Immature natural killer cell (primary cell): ENCODE measurements around the gene LARP7. TPM values are rescaled to one million over a fixed set of nuclear protein-coding genes. Genes with fewer than 3 reads are reported as not detected.
A peak's percentile ranks its signal among the peaks of the same experiment; 100 is the strongest.
"Not testable (repeated sequence)": the region's sequence is repeated elsewhere in the genome, so short reads cannot be mapped to it uniquely, and the experiment has no call there.

Experiments
- DNase-seq, 3 donors: peaks; one replicate each; pipeline ENCODE4 v3.0.0; 2022; ENCODE audit warnings: mixed read lengths in 1 of 3
- H3K27ac Mint-ChIP-seq, 6 donors: one replicate each; pipeline ENCODE4 v1.8.0; 2020; ENCODE audit warnings: mixed read lengths in 6 of 6, mild to moderate bottlenecking in 5 of 6, inconsistent platforms in 4 of 6, moderate library complexity in 3 of 6
- H3K27me3 Mint-ChIP-seq, 3 donors: one replicate each; pipeline ENCODE4 v1.8.0; 2020 to 2021; ENCODE audit warnings: low read depth in 3 of 3, mild to moderate bottlenecking in 3 of 3, mixed read lengths in 3 of 3, moderate library complexity in 3 of 3, inconsistent platforms in 1 of 3
- H3K36me3 Mint-ChIP-seq, 3 donors: one replicate each; pipeline ENCODE4 v1.8.0; 2020; ENCODE audit warnings: mixed read lengths in 3 of 3, inconsistent platforms in 2 of 3, mild to moderate bottlenecking in 2 of 3
- H3K4me1 Mint-ChIP-seq, 2 donors: one replicate each; pipeline ENCODE4 v1.8.0; 2020; ENCODE audit warnings: inconsistent platforms in 2 of 2, mild to moderate bottlenecking in 2 of 2, mixed read lengths in 2 of 2, moderate library complexity in 1 of 2
- H3K4me3 Mint-ChIP-seq, 5 donors: one replicate each; pipeline ENCODE4 v1.8.0; 2020; ENCODE audit warnings: mild to moderate bottlenecking in 5 of 5, mixed read lengths in 5 of 5, inconsistent platforms in 3 of 5, moderate library complexity in 3 of 5
- H3K9me3 Mint-ChIP-seq, 6 donors: one replicate each; pipeline ENCODE4 v1.8.0; 2020; ENCODE audit warnings: mild to moderate bottlenecking in 6 of 6, mixed read lengths in 6 of 6, inconsistent platforms in 4 of 6, moderate library complexity in 3 of 6
- polyA plus RNA-seq, 3 donors: library from polyadenylated mRNA; unstranded; fragments of 300-500 nt; fragmentation: Illumina TruSeq; gene quantifications; one replicate each; pipeline ENCODE4 v1.2.3, GENCODE V29; 2021

The LARP7 gene
- 10 to 100 TPM; 21.8 to 47.9 (median 29.2) TPM for polyA plus RNA-seq

DNA sequence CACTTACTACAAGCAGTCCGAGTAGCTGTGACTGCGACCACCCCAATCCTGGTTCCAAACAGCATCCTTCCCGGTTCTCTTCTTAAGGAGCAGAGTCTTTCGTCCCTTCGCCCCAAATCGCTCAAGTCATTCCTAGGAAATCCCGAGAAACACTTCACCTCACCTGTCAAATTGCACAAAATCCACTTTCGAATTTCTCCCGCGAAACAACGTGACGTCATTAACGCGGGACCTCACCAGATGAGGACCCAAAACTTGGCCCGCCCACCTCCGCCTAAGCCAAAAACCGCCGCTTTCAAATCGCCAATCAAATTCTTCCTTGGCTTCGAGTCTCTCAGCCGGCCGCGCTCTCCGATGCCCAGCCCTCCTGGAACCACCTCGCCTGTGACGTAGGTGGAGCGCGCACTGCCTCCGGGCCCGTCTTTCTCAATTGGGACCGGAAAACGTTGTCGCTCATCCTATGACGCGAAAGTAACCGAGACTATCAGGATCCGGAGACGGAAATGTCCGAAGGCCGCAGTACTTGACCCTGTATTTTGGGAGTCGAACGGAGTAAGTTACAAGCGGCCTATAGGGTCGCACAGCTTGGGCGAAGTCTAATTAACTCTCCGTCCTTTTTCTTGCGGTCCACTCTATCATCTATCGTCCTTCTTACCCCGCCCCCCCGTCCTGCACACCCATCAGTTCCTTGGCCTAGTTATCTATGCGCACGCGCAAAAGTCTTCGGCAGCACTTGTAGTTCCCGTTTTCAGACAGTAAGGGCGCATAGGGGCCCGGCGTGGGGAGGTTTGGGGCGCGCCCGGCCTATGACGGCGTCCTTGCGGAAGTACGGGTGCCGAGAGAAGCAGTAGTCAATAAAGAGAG lies at the start of gene LARP7, which contains the start of gene ZGRF1:
TSS of gene LARP7 (plus strand) at position 456 of the 864 bp plus-strand sequence. CDS start 7,527 bp downstream, outside the sequence.
TSS of gene ZGRF1 (minus strand) at position 222 of the 864 bp plus-strand sequence. CDS start 3,733 bp downstream, outside the sequence.
- Mint-ChIP-seq H3K36me3 (peaks cover 0 to 4% (median 4%) of the 10 kb centered on the region in 3 donors), H3K4me1 (peaks cover 14 to 20% of the 10 kb centered on the region in 2 donors), H3K9me3 (no peaks in the 10 kb centered on the region), H3K4me3 (peak within 1 kb of the TSS in 1 of 5 donors; percentile 44), H3K27me3 (no peaks in the 10 kb centered on the region), H3K27ac (peak within 1 kb of the TSS in 2 of 6 donors; percentile 50 to 78)
- DNase-seq: peak; percentile 98 to 99 (median 99)

DNA sequence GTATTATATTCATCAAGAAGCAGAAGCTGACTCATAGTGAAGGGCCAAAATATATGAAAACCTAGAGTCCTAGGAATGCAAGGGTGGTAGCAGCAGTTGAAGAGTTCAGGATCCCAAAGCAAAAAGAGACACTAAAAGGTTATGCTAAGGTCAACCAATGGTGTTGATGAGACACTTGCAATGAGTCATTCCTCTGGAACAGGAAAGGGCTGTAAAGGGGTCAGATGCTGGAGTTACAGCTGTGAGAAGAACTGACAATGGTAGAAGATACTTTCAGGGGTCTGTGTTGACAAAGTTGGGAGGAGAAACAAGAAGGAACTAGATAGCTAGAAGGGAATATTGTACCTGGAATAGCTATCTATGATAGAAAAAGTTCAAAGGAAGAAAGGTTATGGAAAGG lies 47.7 kb upstream of the LARP7 start:
- Mint-ChIP-seq H3K27ac (no peak overlapping the region), H3K36me3 (peaks cover 14 to 27% (median 14%) of the 10 kb centered on the region in 3 donors), H3K4me1 (no peaks in the 10 kb centered on the region), H3K4me3 (no peak overlapping the region), H3K27me3 (no peaks in the 10 kb centered on the region), H3K9me3 (peaks cover 0 to 3% (median 0%) of the 10 kb centered on the region in 6 donors)
- no peak for DNase-seq

DNA sequence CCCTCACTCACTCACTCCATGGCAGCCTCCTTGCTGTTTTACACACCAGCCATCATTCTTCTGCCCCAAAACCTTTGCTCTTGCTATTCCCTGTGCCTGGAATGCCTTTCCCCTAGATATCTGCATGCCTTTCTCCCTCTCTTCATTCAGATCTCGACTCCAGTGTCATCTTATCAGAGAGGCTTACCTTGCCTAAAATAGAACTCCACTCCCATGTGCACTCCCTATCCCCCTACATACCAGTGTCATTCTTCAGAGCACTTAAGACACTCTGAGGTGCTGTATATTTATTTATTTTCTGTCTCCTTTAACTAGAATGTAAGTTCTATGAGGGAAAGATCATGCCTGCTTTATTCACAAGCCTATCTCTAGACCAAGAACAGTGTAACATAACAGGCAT lies 45.4 kb upstream of the LARP7 start:
- no peaks in the 10 kb centered on the region for H3K4me1 Mint-ChIP-seq
- no peak overlapping the region for H3K4me3 Mint-ChIP-seq
- no peak for DNase-seq
- H3K27me3 Mint-ChIP-seq: no peaks in the 10 kb centered on the region
- no peak overlapping the region for H3K27ac Mint-ChIP-seq
- peaks cover 0 to 3% (median 0%) of the 10 kb centered on the region in 6 donors for H3K9me3 Mint-ChIP-seq
- H3K36me3 Mint-ChIP-seq: peaks cover 16 to 23% (median 19%) of the 10 kb centered on the region in 3 donors

DNA sequence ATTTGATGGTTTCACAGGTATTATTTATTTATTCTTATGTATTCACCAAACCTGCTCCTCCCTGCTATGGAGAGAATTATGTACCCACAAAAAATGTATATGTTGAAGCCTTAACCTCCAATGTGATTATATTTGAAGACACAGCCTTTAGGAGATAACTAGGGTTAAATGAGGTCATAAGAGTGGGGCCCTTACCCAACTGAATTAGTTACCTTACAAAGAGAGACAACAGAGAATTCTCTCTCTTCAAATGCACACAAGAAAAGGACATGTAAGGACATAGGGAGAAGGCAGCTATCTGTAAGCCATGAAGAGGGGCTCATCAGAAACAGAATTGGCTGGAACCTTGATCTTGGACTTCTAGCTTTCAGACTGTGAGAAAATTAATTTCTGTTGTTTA lies 44.2 kb upstream of the LARP7 start:
- no peaks in the 10 kb centered on the region for H3K4me1 Mint-ChIP-seq
- DNase-seq: no peak
- H3K9me3 Mint-ChIP-seq: peaks cover 0 to 3% (median 0%) of the 10 kb centered on the region in 6 donors
- H3K27me3 Mint-ChIP-seq: no peaks in the 10 kb centered on the region
- H3K4me3 Mint-ChIP-seq: no peak overlapping the region
- H3K27ac Mint-ChIP-seq: no peak overlapping the region
- peaks cover 11 to 17% (median 14%) of the 10 kb centered on the region in 3 donors for H3K36me3 Mint-ChIP-seq

DNA sequence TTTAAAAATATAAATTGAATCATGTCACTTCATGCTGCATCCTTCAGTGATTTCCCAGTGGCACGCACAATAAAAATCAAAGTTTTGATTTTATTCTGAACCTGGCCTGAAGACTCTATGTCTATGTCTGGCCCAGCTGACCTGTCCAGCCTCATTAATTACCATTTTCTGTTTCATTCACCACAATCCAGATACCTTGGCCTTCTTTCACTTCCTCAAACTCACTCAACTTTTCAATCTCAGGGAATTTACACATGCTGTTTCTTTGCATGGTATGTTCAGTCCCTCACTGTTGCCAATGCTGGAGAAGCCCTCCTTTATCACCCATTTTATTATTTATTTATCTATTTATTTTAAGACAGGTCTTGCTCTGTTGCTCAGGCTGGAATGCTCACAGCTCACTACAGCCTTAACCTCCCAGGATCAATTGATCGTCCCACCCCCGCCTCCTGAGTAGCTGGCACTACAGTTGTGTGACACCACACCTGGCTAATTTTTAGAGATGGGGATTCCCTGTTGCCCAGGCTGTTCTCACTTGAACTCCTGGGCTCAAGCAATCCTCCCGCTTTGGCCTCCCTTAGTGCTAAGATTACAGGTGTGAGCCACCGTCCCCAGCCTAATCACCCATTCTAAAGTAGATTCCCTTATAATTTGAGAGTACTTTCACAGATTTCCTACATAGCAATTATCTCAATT lies 43.4 kb upstream of the LARP7 start:
- Mint-ChIP-seq H3K36me3 (peaks cover 11 to 17% (median 14%) of the 10 kb centered on the region in 3 donors), H3K27ac (no peak overlapping the region), H3K9me3 (peaks cover 0 to 3% (median 0%) of the 10 kb centered on the region in 6 donors), H3K4me1 (no peaks in the 10 kb centered on the region), H3K4me3 (no peak overlapping the region), H3K27me3 (no peaks in the 10 kb centered on the region)
- no peak for DNase-seq

DNA sequence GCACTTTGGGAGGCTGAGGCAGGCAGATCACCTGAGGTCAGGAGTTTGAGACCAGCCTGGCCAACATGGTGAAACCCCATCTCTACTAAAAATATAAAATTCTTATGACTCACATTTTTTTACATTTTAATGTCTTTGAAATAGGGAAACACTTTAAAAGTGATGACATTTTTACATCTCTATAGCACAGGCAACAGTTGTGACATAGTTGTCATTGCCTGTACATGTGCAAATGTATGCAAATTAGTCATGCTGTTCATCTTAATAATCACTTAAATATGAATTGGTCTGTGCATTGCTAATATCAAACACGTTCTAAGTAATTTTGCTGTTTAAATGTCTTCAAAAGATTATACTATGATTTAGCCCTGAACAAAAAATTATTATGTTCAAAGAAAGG lies 42.0 kb upstream of the LARP7 start:
- Mint-ChIP-seq H3K27me3 (no peaks in the 10 kb centered on the region), H3K36me3 (peaks cover 10 to 17% (median 11%) of the 10 kb centered on the region in 3 donors), H3K9me3 (peaks cover 0 to 3% (median 0%) of the 10 kb centered on the region in 6 donors), H3K4me3 (no peak overlapping the region), H3K4me1 (no peaks in the 10 kb centered on the region), H3K27ac (no peak overlapping the region)
- DNase-seq: no peak

DNA sequence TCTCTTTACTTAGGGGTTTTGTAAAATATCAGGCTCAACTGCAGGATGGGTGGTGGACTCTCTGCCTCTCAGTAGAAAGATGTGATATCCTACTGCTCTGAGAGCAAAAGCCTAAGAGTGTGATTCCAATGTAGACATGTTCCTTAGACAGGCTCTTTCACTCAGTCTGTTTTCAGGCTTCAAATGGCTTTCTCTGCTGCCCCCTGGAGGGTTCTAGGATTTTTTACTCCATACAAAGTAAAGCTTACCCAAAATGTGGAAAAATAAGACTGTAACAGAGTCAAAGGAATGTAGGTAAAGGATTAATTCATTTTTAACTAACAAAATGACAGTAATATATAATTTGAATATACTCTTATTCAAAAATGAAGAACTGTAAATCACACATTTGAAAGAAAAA lies 32.4 kb upstream of the LARP7 start:
- Mint-ChIP-seq H3K27ac (no peak overlapping the region), H3K9me3 (no peaks in the 10 kb centered on the region), H3K4me3 (no peak overlapping the region), H3K36me3 (peaks cover 0 to 3% (median 0%) of the 10 kb centered on the region in 3 donors), H3K27me3 (no peaks in the 10 kb centered on the region), H3K4me1 (no peaks in the 10 kb centered on the region)
- peak in 2 of 3 donors; percentile 21 to 36 for DNase-seq

DNA sequence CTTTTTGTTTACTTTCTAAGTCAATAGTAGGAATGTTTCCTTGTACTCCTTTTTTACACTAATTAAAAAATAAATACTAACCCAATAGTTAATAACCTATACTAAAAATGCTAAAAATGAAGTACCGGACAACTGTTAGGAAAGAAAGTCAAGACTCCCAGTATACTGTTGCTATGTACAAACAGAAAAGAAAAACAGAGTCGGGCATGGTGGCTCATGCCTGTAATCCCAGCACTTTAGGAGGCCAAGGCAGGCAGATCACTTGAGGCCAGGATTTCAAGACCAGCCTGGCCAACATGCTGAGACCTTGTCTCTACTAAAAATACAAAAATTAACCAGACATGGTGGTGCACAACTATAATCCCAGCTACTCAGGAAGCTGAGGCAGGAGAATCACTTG lies 24.1 kb upstream of the LARP7 start:
- H3K9me3 Mint-ChIP-seq, H3K4me3 Mint-ChIP-seq, H3K4me1 Mint-ChIP-seq, H3K36me3 Mint-ChIP-seq, DNase-seq, H3K27me3 Mint-ChIP-seq, H3K27ac Mint-ChIP-seq: not testable (repeated sequence)

DNA sequence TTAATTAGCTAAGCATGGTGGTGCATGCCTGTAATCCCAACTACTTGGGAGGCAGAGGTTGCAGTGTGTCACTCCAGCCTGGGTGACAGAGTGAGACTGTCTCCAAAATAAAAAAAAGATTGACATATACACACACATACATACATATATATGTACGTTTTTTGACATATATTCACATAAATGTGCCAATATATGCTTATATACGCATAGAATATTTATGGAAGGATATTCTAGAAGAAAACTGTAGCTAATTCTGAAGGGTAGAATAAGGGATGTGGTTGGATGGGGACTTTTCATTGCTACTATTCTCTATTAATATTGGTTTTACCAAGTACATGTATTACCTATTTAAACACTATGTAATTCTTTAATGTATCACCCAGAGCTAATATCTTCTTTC lies 20.0 kb upstream of the LARP7 start:
- no peaks in the 10 kb centered on the region for H3K4me1 Mint-ChIP-seq
- DNase-seq: no peak
- H3K4me3 Mint-ChIP-seq: no peak overlapping the region
- H3K27ac Mint-ChIP-seq: no peak overlapping the region
- H3K27me3 Mint-ChIP-seq: no peaks in the 10 kb centered on the region
- peaks cover 4 to 15% (median 8%) of the 10 kb centered on the region in 3 donors for H3K36me3 Mint-ChIP-seq
- no peaks in the 10 kb centered on the region for H3K9me3 Mint-ChIP-seq

DNA sequence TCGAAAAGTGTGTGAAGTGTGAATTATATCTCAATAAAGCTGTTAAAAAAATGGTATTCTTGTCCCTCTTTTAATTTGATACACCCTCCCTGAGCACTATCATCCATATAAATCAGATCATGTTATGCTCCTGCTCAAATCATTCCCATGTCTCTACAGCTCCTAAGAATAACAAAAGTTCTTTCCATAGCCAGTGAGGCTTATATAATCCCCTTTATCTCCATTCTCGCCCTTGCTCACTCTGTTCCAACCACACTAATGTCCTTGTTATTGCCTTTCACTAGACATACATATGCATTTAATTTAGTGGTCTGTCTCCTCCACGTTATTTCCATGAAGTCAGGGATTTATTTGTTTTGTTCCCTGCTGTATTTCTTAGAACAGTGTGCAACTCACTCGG lies 10.7 kb upstream of the LARP7 start:
- no peak for DNase-seq
- Mint-ChIP-seq H3K27ac (no peak overlapping the region), H3K27me3 (no peaks in the 10 kb centered on the region), H3K4me3 (no peak overlapping the region), H3K9me3 (no peaks in the 10 kb centered on the region), H3K4me1 (no peaks in the 10 kb centered on the region), H3K36me3 (peaks cover 4 to 19% (median 9%) of the 10 kb centered on the region in 3 donors)

DNA sequence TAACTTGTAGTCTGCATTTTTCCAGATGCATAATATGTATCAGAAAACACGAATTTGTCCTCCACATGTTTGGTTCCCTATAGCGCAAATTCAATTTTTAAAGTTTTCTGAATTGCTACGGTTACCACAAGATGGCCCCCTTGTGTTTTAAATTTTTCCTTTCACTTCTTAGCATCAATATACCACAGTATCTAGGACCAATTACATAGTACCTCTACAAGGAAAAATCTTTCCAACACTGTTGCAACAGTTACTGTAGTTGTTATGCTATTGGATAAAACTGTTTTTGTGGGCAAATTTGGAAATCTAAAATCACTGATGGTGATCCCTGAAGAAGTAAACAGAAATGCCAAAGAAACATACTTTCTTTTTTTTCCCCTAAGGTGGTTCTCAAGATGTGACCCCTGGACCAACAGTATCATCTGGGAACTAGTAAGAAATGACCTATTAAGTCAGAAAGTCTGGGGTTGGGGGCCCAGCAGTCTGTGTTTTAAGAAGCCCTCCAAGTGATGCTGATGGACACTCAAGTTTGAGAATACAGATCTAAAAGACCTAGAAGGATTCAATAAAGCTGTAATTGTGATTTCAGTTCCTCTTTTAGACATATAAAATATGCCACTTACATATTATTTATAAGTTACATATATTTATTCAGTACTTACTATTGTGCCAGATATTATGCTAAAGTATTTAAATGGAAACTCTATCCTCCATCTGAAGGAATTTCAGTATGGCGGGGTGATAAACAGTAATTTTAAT lies 3.3 kb upstream of the LARP7 start:
- no peaks in the 10 kb centered on the region for H3K27me3 Mint-ChIP-seq
- H3K36me3 Mint-ChIP-seq: peaks cover 0 to under 1% (median 0%) of the 10 kb centered on the region in 3 donors
- no peaks in the 10 kb centered on the region for H3K9me3 Mint-ChIP-seq
- peak overlapping the region in 1 of 5 donors; percentile 13 for H3K4me3 Mint-ChIP-seq
- peak overlapping the region in 1 of 6 donors; percentile 31 for H3K27ac Mint-ChIP-seq
- H3K4me1 Mint-ChIP-seq: peaks cover 1 to 5% of the 10 kb centered on the region in 2 donors
- DNase-seq: peak; percentile 9 to 22 (median 13)

DNA sequence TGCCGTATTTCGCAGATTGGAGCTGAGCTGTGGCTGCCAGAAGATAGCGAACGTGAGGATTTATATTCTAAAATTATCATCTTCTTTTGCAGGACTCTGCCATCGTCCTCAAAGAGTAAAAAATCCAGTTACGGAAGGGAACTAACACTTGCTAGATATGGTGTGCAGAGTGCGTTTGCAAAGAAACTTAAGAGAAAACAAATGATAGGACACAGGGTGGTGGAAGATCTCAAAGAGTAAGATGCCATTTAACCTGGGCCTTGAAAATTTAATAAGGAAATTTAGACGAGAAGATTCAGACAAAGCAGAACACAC lies 566 bp downstream of the LARP7 start:
- Mint-ChIP-seq H3K4me1 (peaks cover 14 to 26% of the 10 kb centered on the region in 2 donors), H3K36me3 (peaks cover 0 to 4% (median 4%) of the 10 kb centered on the region in 3 donors), H3K4me3 (no peak overlapping the region), H3K9me3 (no peaks in the 10 kb centered on the region), H3K27ac (no peak overlapping the region), H3K27me3 (no peaks in the 10 kb centered on the region)
- DNase-seq: no peak

DNA sequence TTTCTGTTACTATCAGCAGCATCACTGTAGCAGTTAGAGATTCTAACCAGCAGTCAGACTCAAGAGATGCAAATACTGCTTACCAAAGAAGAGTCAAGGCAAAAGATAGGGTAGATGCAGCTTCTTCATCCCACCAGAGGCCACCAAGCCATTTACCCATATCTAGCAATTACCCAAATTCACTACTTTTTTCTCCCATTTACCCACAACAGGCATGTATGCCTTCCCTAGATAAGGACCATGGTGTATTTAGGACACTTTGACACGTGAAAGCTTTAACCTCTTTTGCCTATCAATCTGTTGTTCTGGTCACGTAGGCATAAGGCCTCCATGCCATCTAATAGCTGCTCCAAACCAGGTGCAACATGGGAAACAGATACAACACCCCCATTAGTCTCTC lies 5.6 kb downstream of the LARP7 start:
- Mint-ChIP-seq H3K27me3 (no peaks in the 10 kb centered on the region), H3K4me3 (no peak overlapping the region), H3K36me3 (peaks cover 6 to 21% (median 12%) of the 10 kb centered on the region in 3 donors), H3K4me1 (peaks cover 13 to 29% of the 10 kb centered on the region in 2 donors), H3K9me3 (no peaks in the 10 kb centered on the region), H3K27ac (no peak overlapping the region)
- DNase-seq: no peak
